ENCODE results near the gene KCNQ2. TPM values are rescaled to one million over a fixed set of nuclear protein-coding genes. Genes with fewer than 3 reads are reported as not detected.

The KCNQ2 gene
- total RNA-seq, 1 experiment from 2014 or later: not detected

DNA sequence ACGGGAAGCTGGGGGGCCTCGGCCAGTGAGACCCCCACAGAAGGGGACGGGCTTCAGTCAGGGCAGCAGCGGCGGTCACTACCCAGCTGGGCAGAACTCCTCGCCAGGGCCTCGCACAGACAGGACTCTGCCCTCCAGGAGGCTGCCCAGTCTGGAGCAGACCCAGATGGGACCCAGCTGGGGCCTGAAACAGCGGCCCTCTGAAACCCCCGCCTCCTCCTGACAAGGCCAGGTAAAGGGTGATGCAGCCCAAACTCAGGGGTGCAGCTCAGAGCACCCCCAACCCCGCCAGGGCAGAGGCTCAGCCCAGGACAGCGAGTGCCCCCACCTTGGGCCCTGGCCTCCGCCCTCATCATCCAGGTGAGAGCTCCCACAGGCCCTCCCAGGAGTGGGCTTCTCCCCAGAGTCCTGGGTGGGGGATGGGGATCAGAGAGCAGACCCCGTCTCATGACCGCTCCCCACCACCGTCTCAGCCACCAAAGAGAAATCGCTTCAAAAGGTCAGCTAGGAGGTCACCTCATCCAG lies 24.2 kb upstream of the KCNQ2 start:
- no peak for TF ChIP-seq EZH2 (IDR thresholded peaks at IDR 0.05; ENCODE audit: low read depth)
- TF ChIP-seq, protein P1, sequence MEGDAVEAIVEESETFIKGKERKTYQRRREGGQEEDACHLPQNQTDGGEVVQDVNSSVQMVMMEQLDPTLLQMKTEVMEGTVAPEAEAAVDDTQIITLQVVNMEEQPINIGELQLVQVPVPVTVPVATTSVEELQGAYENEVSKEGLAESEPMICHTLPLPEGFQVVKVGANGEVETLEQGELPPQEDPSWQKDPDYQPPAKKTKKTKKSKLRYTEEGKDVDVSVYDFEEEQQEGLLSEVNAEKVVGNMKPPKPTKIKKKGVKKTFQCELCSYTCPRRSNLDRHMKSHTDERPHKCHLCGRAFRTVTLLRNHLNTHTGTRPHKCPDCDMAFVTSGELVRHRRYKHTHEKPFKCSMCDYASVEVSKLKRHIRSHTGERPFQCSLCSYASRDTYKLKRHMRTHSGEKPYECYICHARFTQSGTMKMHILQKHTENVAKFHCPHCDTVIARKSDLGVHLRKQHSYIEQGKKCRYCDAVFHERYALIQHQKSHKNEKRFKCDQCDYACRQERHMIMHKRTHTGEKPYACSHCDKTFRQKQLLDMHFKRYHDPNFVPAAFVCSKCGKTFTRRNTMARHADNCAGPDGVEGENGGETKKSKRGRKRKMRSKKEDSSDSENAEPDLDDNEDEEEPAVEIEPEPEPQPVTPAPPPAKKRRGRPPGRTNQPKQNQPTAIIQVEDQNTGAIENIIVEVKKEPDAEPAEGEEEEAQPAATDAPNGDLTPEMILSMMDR (conservative IDR thresholded peaks at IDR 0.05): no peak
- no peaks in the 10 kb centered on the region for H3K79me2 ChIP-seq (ENCODE audit: low read depth)
- no peaks in the 10 kb centered on the region for H3K9me2 ChIP-seq (ENCODE audit: insufficient read depth)
- H2AFZ ChIP-seq: no peak overlapping the region
- no peaks in the 10 kb centered on the region for H3K4me1 ChIP-seq (replicated peaks; ENCODE audit: insufficient read depth)
- no TSS peak for BruUV-seq (replicated peaks)
- no peak overlapping the region for H3K27ac ChIP-seq
- peaks cover 24% of the 10 kb centered on the region for H3K27me3 ChIP-seq (ENCODE audit: insufficient read depth, low read depth)
- ChIA-PET CTCF (interaction anchor here (0.6 kb wide), 1 partner anchor 42 kb away, joined by 5 read pairs; no protein-coding TSS in a partner anchor), POLR2A (ENCODE audit: unreplicated experiment) (no interaction called here)
- peaks cover 9% of the 10 kb centered on the region for H3F3A ChIP-seq (ENCODE audit: insufficient read depth, low read depth)
- H4K20me1 ChIP-seq (ENCODE audit: insufficient read depth): peaks cover 3% of the 10 kb centered on the region; the same call in 1 of the 2 replicates
- H3K9me3 ChIP-seq (ENCODE audit: insufficient read depth, low read depth): no peaks in the 10 kb centered on the region
- no peaks in the 10 kb centered on the region for H3K36me3 ChIP-seq (ENCODE audit: low read depth)
- intact Hi-C loops (cut with micrococcal nuclease; ENCODE audit: unreplicated experiment): loop anchor here (10.0 kb wide), 1 partner anchor 52 kb away; no protein-coding TSS in a partner anchor
- DNase-seq: no peak
- no peak overlapping the region for H3K4me2 ChIP-seq
- H3K4me3 ChIP-seq: no peak overlapping the region

DNA sequence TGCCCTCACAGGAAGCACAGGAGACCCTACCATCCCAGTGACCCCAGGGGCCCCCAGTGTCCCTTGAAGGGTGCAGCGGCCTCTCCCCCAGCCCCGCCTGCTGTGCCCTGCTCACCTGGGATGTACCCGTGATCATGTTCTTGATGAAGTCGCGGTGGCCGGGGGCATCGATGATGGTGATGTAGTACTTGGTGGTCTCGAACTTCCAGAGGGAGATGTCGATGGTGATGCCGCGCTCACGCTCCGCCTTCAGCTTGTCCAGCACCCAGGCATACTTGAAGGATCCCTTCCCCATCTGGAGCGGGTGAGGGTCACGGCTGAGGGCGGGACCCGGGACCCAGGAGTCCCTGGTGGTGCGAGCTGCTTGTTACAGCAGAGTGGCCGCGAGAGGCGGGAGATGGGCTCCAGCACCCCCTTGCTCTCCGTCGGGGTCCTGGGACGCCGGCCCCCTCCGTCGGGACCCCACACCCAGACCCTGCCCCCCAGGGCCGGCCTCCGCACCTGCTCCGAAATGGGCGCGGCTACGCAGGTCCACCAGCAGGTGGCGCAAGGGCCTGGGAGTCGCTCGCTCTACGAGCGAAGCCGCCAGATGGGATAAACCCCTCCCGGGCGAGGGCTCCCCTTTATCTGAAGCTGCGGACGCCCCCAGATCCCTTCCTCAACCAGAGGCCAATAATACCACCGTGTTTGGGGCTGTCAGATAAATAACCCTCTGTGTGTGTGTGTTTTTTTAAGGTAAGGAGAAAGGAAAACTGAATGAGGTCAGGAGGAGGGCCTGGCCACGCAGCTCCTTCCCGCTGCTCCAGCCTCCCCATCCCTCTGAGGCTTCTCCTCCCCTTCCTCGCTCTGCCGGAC lies 23.5 kb upstream of the KCNQ2 start:
- H2AFZ ChIP-seq: no peak overlapping the region
- TF ChIP-seq, protein P1 (conservative IDR thresholded peaks at IDR 0.05): peak; percentile 91
- TF ChIP-seq EZH2 (IDR thresholded peaks at IDR 0.05; ENCODE audit: low read depth): no peak
- no peaks in the 10 kb centered on the region for H3K36me3 ChIP-seq (ENCODE audit: low read depth)
- BruUV-seq (replicated peaks): no TSS peak
- H3K9me3 ChIP-seq (ENCODE audit: insufficient read depth, low read depth): no peaks in the 10 kb centered on the region
- DNase-seq: no peak
- no peak overlapping the region for H3K4me2 ChIP-seq
- H3K27me3 ChIP-seq (ENCODE audit: insufficient read depth, low read depth): peaks cover 24% of the 10 kb centered on the region
- intact Hi-C loops (cut with micrococcal nuclease; ENCODE audit: unreplicated experiment): loop anchor here (10.0 kb wide), 1 partner anchor 51 kb away; no protein-coding TSS in a partner anchor
- peaks cover 6% of the 10 kb centered on the region for H3F3A ChIP-seq (ENCODE audit: insufficient read depth, low read depth)
- ChIA-PET POLR2A (ENCODE audit: unreplicated experiment) (no interaction called here), CTCF (interaction anchor here (0.6 kb wide), 1 partner anchor 42 kb away, joined by 5 read pairs; no protein-coding TSS in a partner anchor)
- no peaks in the 10 kb centered on the region for H3K9me2 ChIP-seq (ENCODE audit: insufficient read depth)
- no peaks in the 10 kb centered on the region for H3K4me1 ChIP-seq (replicated peaks; ENCODE audit: insufficient read depth)
- no peaks in the 10 kb centered on the region for H3K79me2 ChIP-seq (ENCODE audit: low read depth)
- H3K27ac ChIP-seq: no peak overlapping the region
- H4K20me1 ChIP-seq (ENCODE audit: insufficient read depth): peaks cover 3% of the 10 kb centered on the region; the same call in 1 of the 2 replicates
- H3K4me3 ChIP-seq: no peak overlapping the region

DNA sequence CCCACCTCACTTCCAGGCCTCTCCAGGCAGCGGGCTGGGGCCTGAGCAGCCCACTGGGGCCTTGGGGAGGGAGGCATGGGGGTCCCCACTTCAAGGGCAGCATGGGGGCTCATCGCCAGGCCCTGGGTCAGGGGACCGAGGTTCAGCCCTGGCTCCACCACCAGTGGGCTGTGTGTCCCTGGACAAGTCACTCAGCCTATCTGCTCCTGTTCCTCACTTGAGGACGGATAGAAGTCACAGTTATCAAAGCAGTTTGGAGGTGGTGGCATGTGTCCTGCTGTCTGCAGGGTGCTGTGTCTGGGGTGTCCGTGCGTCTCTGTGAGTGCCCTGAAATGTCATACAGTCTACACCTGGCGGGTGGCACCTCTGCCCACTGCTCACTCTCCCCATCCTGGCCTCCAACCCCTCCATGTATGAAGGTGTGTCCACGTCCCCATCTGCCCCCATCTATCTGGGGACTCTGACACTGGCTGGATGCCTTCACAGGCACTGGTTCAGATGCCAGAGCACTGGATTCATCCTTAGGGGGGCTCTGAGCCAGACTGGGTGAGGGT lies 22.8 kb upstream of the KCNQ2 start:
- DNase-seq: no peak
- H4K20me1 ChIP-seq (ENCODE audit: insufficient read depth): peaks cover 3% of the 10 kb centered on the region; the same call in 1 of the 2 replicates
- no peak overlapping the region for H3K27ac ChIP-seq
- H3K9me3 ChIP-seq (ENCODE audit: insufficient read depth, low read depth): no peaks in the 10 kb centered on the region
- no peaks in the 10 kb centered on the region for H3K4me1 ChIP-seq (replicated peaks; ENCODE audit: insufficient read depth)
- BruUV-seq (replicated peaks): no TSS peak
- TF ChIP-seq, protein P1 (conservative IDR thresholded peaks at IDR 0.05): no peak
- TF ChIP-seq EZH2 (IDR thresholded peaks at IDR 0.05; ENCODE audit: low read depth): no peak
- no peaks in the 10 kb centered on the region for H3K9me2 ChIP-seq (ENCODE audit: insufficient read depth)
- H3K4me2 ChIP-seq: no peak overlapping the region
- no peaks in the 10 kb centered on the region for H3K36me3 ChIP-seq (ENCODE audit: low read depth)
- peaks cover 4% of the 10 kb centered on the region; the same call in 1 of the 2 replicates for H3F3A ChIP-seq (ENCODE audit: insufficient read depth, low read depth)
- no peaks in the 10 kb centered on the region for H3K79me2 ChIP-seq (ENCODE audit: low read depth)
- ChIA-PET CTCF (no interaction called here), POLR2A (ENCODE audit: unreplicated experiment) (interaction anchor here (0.5 kb wide), 1 partner anchor 150 kb away, joined by 3 read pairs; no protein-coding TSS in a partner anchor)
- H3K4me3 ChIP-seq: no peak overlapping the region
- H3K27me3 ChIP-seq (ENCODE audit: insufficient read depth, low read depth): peaks cover 23% of the 10 kb centered on the region
- no peak overlapping the region for H2AFZ ChIP-seq
- intact Hi-C loops (cut with micrococcal nuclease; ENCODE audit: unreplicated experiment): loop anchor here (10.0 kb wide), 1 partner anchor 50 kb away; no protein-coding TSS in a partner anchor
